ENCODE measurements around the gene TNFAIP2. TPM values are rescaled to one million over a fixed set of nuclear protein-coding genes. Genes with fewer than 3 reads are reported as not detected.

The TNFAIP2 gene
- polyA plus RNA-seq, 1 donor from 2014 or later = 1.8 TPM

- Histone ChIP-seq H3F3A (ENCODE audit: insufficient read depth, low read length, poor library complexity, severe bottlenecking) (no peaks in the 10 kb centered on the region), H3K36me3 (ENCODE audit: insufficient read depth, low read length) (no peaks in the 10 kb centered on the region), H3K27ac (ENCODE audit: low read length) (no peak overlapping the region), H3K9me3 (ENCODE audit: low read length) (no peaks in the 10 kb centered on the region), H2AFZ (ENCODE audit: low read depth, low read length) (no peak overlapping the region), H3K4me2 (ENCODE audit: low read length) (no peak overlapping the region), H3K9me2 (ENCODE audit: insufficient read depth, low read length) (no peaks in the 10 kb centered on the region), H3K9ac (ENCODE audit: low read length) (no peak overlapping the region), H3K27me3 (ENCODE audit: insufficient read depth, low read depth, low read length) (peaks cover 11% of the 10 kb centered on the region), H3K79me2 (replicated peaks; ENCODE audit: insufficient read depth, low read length) (no peaks in the 10 kb centered on the region), H3K4me3 (ENCODE audit: low read length) (no peak overlapping the region), H4K20me1 (ENCODE audit: insufficient read depth) (no peaks in the 10 kb centered on the region)
- TF ChIP-seq TAF1 (IDR thresholded peaks at IDR 0.05; ENCODE audit: low read depth) (no peak), SMC3 (conservative IDR thresholded peaks at IDR 0.05; ENCODE audit: poor library complexity) (no peak), RAD21 (conservative IDR thresholded peaks at IDR 0.05) (no peak), POLR2AphosphoS5 (IDR thresholded peaks at IDR 0.05) (no peak), EZH2 (IDR thresholded peaks at IDR 0.05; ENCODE audit: borderline replicate concordance, insufficient read depth, low read length, poor library complexity, severe bottlenecking) (no peak), MXI1 (conservative IDR thresholded peaks at IDR 0.05; ENCODE audit: poor library complexity, severe bottlenecking) (no peak), REST (IDR thresholded peaks at IDR 0.05; ENCODE audit: borderline replicate concordance) (no peak), EP300 (conservative IDR thresholded peaks at IDR 0.05; ENCODE audit: poor library complexity, severe bottlenecking) (no peak), CTCF (IDR thresholded peaks at IDR 0.05; ENCODE audit: poor library complexity, severe bottlenecking) (no peak)
These were observed 36.4 kb upstream of the TNFAIP2 start for GRCh38 chr14:103086771-103087342.

GRCh38 chr14:103087343-103087835 lies 35.9 kb upstream of the TNFAIP2 start:
- no peak overlapping the region for H3K4me2 ChIP-seq (ENCODE audit: low read length)
- no peaks in the 10 kb centered on the region for H4K20me1 ChIP-seq (ENCODE audit: insufficient read depth)
- peaks cover 11% of the 10 kb centered on the region for H3K27me3 ChIP-seq (ENCODE audit: insufficient read depth, low read depth, low read length)
- no peaks in the 10 kb centered on the region for H3F3A ChIP-seq (ENCODE audit: insufficient read depth, low read length, poor library complexity, severe bottlenecking)
- no peaks in the 10 kb centered on the region for H3K79me2 ChIP-seq (replicated peaks; ENCODE audit: insufficient read depth, low read length)
- TF ChIP-seq TAF1 (IDR thresholded peaks at IDR 0.05; ENCODE audit: low read depth) = no peak
- TF ChIP-seq CTCF (IDR thresholded peaks at IDR 0.05; ENCODE audit: poor library complexity, severe bottlenecking) = peak; percentile 34
- H3K9me3 ChIP-seq (ENCODE audit: low read length) = no peaks in the 10 kb centered on the region
- H2AFZ ChIP-seq (ENCODE audit: low read depth, low read length) = no peak overlapping the region
- no peak overlapping the region for H3K27ac ChIP-seq (ENCODE audit: low read length)
- H3K36me3 ChIP-seq (ENCODE audit: insufficient read depth, low read length) = no peaks in the 10 kb centered on the region
- no peak overlapping the region for H3K4me3 ChIP-seq (ENCODE audit: low read length)
- H3K9me2 ChIP-seq (ENCODE audit: insufficient read depth, low read length) = no peaks in the 10 kb centered on the region
- no peak overlapping the region for H3K9ac ChIP-seq (ENCODE audit: low read length)
